ENCODE data around the gene GALNT13. TPM values are rescaled to one million over a fixed set of nuclear protein-coding genes. Genes with fewer than 3 reads are reported as not detected.

The GALNT13 gene
- total and polyA plus RNA-seq, 4 donors, result not detected

DNA sequence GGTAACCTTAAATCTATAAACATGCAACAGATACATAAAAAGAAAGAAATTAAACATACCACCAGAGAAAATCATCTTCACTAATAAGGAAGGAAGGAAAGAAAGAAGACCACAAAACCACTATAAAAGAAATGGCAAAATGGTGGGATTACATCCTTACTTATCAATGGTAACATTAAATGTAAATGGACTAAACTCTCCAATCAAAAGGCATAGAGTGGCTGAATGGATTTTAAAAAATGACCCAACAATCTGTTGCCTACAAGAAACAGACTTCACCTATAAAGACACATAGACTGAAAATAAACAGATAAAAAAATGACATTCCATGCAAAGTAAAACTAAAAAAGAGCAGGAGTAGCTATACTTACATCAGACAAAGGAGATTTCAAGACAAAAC, 195.4 kb downstream of the GALNT13 start:
- H3K27me3 ChIP-seq (ENCODE audit: control insufficient read depth in 4 of 4, insufficient read depth in 4 of 4, low read length in 3 of 4), result no peaks in the 10 kb centered on the region
- no peak overlapping the region for H3K4me3 ChIP-seq (ENCODE audit: low read depth in 1 of 3, low read length in 3 of 3)
- TF ChIP-seq JUND (IDR thresholded peaks at IDR 0.05), result no peak
- no peak for TF ChIP-seq MAX (IDR thresholded peaks at IDR 0.05)
- no peak for TF ChIP-seq RAD21 (IDR thresholded peaks at IDR 0.05)
- no peak for TF ChIP-seq NR2F2 (IDR thresholded peaks at IDR 0.05)
- TF ChIP-seq EGR1 (IDR thresholded peaks at IDR 0.05; ENCODE audit: low read depth in 2 of 2), result no peak
- no peak for TF ChIP-seq TAF1 (conservative IDR thresholded peaks at IDR 0.05)
- TF ChIP-seq ZBTB33 (IDR thresholded peaks at IDR 0.05), result no peak
- TF ChIP-seq FOXA2 (IDR thresholded peaks at IDR 0.05), result no peak
- TF ChIP-seq FOXA1 (IDR thresholded peaks at IDR 0.05), result no peak
- no peak for TF ChIP-seq SP1 (IDR thresholded peaks at IDR 0.05)
- TF ChIP-seq HNF4G (IDR thresholded peaks at IDR 0.05), result no peak
- no peak for TF ChIP-seq GABPA (IDR thresholded peaks at IDR 0.05 in 1 of 2, conservative IDR thresholded peaks at IDR 0.05 in 1 of 2)
- TF ChIP-seq ATF3 (IDR thresholded peaks at IDR 0.05), result no peak
- no peak for TF ChIP-seq REST (IDR thresholded peaks at IDR 0.05)
- TF ChIP-seq RXRA (IDR thresholded peaks at IDR 0.05), result no peak
- no peak for TF ChIP-seq CTCF (IDR thresholded peaks at IDR 0.05; ENCODE audit: low read depth, low read length, missing input control)
- no peak for TF ChIP-seq YY1 (IDR thresholded peaks at IDR 0.05)
- TF ChIP-seq HNF4A (conservative IDR thresholded peaks at IDR 0.05), result no peak
- no peaks in the 10 kb centered on the region for H3K36me3 ChIP-seq (ENCODE audit: control insufficient read depth in 4 of 4, insufficient read depth in 3 of 4, low read depth in 1 of 4, low read length in 3 of 4)
- H3K9me3 ChIP-seq (ENCODE audit: control insufficient read depth in 4 of 4, low read length in 3 of 4), result no peaks in the 10 kb centered on the region
- H3K27ac ChIP-seq (ENCODE audit: low read depth in 1 of 2, low read length in 2 of 2), result no peak overlapping the region
- DNase-seq (ENCODE audit: low spot score), result no peak
- H3K9ac ChIP-seq (ENCODE audit: low read depth in 1 of 2, low read length in 2 of 2), result no peak overlapping the region
- H3K4me1 ChIP-seq (ENCODE audit: control insufficient read depth in 4 of 4, insufficient read depth in 4 of 4, low read length in 3 of 4), result no peaks in the 10 kb centered on the region

Data from liver (tissue), 9 donors.